ENCODE measurements around the gene MKRN1. TPM values are rescaled to one million over a fixed set of nuclear protein-coding genes. Genes with fewer than 3 reads are reported as not detected.
"Not testable (repeated sequence)": the region's sequence is repeated elsewhere in the genome, so short reads cannot be mapped to it uniquely, and the experiment has no call there.

Gene MKRN1
- total RNA-seq, 1 donor from 2014 or later: 138 TPM

DNA sequence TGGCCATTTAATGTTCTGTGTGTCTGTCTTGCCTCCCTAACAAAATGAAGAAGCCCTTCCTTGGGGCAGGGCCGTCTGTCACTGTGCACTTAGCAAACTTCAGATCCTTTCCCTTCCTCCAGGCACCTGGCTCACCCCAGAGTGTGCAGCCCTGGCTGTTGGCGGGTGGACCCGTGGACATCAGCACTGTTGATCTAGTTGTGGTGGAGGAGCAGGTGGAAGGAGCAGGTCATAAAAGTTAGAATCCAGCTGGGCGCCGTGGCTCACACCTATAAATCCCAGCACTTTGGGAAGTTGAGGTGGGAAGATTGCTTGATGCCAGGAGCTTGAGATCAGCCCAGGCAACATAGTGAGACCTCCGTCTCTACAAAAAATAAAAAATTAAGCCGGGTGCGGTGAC, 62.7 kb downstream of the MKRN1 start:
- no peak for DNase-seq
- TF ChIP-seq, protein P1, sequence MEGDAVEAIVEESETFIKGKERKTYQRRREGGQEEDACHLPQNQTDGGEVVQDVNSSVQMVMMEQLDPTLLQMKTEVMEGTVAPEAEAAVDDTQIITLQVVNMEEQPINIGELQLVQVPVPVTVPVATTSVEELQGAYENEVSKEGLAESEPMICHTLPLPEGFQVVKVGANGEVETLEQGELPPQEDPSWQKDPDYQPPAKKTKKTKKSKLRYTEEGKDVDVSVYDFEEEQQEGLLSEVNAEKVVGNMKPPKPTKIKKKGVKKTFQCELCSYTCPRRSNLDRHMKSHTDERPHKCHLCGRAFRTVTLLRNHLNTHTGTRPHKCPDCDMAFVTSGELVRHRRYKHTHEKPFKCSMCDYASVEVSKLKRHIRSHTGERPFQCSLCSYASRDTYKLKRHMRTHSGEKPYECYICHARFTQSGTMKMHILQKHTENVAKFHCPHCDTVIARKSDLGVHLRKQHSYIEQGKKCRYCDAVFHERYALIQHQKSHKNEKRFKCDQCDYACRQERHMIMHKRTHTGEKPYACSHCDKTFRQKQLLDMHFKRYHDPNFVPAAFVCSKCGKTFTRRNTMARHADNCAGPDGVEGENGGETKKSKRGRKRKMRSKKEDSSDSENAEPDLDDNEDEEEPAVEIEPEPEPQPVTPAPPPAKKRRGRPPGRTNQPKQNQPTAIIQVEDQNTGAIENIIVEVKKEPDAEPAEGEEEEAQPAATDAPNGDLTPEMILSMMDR (IDR thresholded peaks at IDR 0.05; ENCODE audit: partially characterized antibody, unreplicated experiment): no peak
- Mint-ChIP-seq H3K4me1 (ENCODE audit: low read depth, unreplicated experiment) (peaks cover 15% of the 10 kb centered on the region), H3K27me3 (ENCODE audit: unreplicated experiment) (peaks cover 6% of the 10 kb centered on the region), H3K4me3 (ENCODE audit: unreplicated experiment) (no peak overlapping the region), H3K36me3 (ENCODE audit: unreplicated experiment) (no peaks in the 10 kb centered on the region), H3K27ac (ENCODE audit: unreplicated experiment) (no peak overlapping the region), H3K9me3 (ENCODE audit: unreplicated experiment) (peaks cover 5% of the 10 kb centered on the region)

DNA sequence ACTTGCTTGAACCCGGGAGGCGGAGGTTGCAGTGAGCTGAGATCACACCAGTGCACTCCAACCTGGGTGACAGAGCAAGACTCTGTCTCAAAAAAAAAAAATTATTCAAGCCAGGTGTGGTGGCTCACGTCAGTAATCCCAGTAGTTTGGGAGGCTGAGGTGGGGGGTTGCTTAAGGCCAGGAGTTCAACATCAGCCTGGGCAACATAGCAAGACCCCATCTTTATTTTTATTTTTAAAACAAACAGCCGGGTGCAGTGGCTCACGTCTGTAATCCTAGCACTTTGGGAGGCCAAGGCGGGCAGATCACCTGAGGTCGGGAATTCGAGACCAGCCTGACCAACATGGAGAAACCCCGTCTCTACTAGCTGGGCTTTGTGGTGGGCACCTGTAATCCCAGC, 63.5 kb downstream of the MKRN1 start:
- H3K27me3 Mint-ChIP-seq (ENCODE audit: unreplicated experiment); H3K9me3 Mint-ChIP-seq (ENCODE audit: unreplicated experiment); H3K4me3 Mint-ChIP-seq (ENCODE audit: unreplicated experiment); H3K27ac Mint-ChIP-seq (ENCODE audit: unreplicated experiment); H3K36me3 Mint-ChIP-seq (ENCODE audit: unreplicated experiment); DNase-seq: not testable (repeated sequence)
- peaks cover 15% of the 10 kb centered on the region for H3K4me1 Mint-ChIP-seq (ENCODE audit: low read depth, unreplicated experiment)

DNA sequence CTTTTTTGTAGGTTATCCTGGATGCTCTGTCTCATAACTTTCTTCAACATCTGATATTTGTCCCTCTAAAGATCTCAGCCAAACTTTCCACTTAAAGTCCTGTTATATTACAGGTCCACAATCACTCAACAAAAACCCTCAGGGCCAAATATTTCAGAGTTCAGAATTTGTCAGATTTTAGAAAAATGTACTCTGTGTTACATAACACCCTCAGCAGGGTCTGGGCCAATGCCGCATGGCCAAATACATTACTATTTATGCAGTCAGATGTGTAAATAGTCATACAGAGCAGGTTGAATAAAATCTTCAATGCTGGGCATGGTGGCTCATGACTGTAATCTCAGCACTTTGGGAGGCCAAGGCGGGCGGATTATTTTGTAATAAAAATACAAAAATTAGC, 63.9 kb downstream of the MKRN1 start:
- TF ChIP-seq, protein P1 (IDR thresholded peaks at IDR 0.05; ENCODE audit: partially characterized antibody, unreplicated experiment): no peak
- no peaks in the 10 kb centered on the region for H3K36me3 Mint-ChIP-seq (ENCODE audit: unreplicated experiment)
- peaks cover 5% of the 10 kb centered on the region for H3K9me3 Mint-ChIP-seq (ENCODE audit: unreplicated experiment)
- peaks cover 15% of the 10 kb centered on the region for H3K4me1 Mint-ChIP-seq (ENCODE audit: low read depth, unreplicated experiment)
- no peak overlapping the region for H3K27ac Mint-ChIP-seq (ENCODE audit: unreplicated experiment)
- no peak overlapping the region for H3K4me3 Mint-ChIP-seq (ENCODE audit: unreplicated experiment)
- peaks cover 6% of the 10 kb centered on the region for H3K27me3 Mint-ChIP-seq (ENCODE audit: unreplicated experiment)
- DNase-seq: no peak

DNA sequence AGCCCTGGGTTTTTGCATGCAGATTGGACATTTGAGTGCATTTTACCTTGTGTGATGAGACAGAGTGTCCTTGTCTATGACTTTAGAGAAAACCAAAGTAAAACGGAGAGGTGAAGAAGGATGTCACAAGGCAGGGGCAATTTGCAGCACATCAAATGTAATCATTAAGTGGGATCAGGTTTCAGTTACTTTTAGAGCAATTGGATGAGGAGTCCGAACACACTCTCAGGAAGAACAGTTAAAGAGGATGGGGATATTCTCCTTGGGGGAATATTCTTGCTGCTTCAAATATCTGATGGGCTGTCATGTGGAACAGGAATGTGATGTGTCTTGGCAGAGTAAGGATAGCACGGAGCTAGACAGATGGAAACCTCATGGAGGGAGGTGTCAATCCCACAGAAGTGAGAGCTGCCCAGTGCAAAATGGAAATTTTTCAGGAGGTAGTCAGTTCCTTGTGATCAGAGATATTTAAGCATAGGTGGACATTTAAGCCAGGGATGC, 74.7 kb downstream of the MKRN1 start:
- TF ChIP-seq, protein P1 (IDR thresholded peaks at IDR 0.05; ENCODE audit: partially characterized antibody, unreplicated experiment): no peak
- H3K27me3 Mint-ChIP-seq (ENCODE audit: unreplicated experiment): peaks cover 5% of the 10 kb centered on the region
- no peaks in the 10 kb centered on the region for H3K36me3 Mint-ChIP-seq (ENCODE audit: unreplicated experiment)
- peak overlapping the region; percentile 28 for H3K4me3 Mint-ChIP-seq (ENCODE audit: unreplicated experiment)
- peaks cover 8% of the 10 kb centered on the region for H3K4me1 Mint-ChIP-seq (ENCODE audit: low read depth, unreplicated experiment)
- H3K27ac Mint-ChIP-seq (ENCODE audit: unreplicated experiment): no peak overlapping the region
- DNase-seq: no peak
- H3K9me3 Mint-ChIP-seq (ENCODE audit: unreplicated experiment): peaks cover 2% of the 10 kb centered on the region

DNA sequence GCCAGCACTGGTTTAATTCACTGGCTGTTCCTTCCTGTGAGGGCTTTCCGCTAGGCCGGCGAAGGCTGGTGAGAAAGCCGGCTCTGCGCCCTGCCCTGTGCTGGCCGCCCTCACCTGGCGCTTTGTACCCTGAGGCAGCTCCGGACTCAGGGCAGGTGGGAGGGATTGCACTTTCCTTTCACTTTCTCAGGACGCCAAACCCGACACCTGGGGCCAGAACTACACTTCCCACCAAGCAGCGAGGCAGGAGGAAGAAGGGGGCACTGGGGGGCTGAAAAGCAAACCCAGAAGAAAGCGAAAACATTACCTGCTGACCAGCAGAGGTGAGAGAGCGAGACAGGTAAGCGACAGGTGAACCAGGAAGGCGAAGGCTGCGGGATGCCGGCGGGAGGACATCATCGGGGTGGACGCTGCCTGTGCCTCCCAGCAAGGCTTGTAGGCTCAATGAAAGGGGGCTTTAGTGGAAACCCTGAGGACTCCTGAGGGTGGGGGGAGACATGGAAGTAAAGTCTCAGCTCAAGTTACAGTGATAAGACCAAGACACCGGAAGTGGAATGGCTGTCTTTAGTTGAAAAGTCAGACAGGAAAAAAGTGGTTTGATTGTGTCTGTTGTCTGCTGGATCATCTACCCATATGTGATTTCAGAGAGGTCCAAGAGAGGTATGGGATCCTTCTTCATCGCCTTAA, 75.3 kb downstream of the MKRN1 start, which contains the start of gene RAB19:
Gene RAB19 (plus strand): TSS at position 181 of the 687 bp plus-strand sequence. CDS start 3,589 bp downstream, outside the sequence.
- Mint-ChIP-seq H3K4me3 (ENCODE audit: unreplicated experiment) (peak within 1 kb of the TSS; percentile 40), H3K27ac (ENCODE audit: unreplicated experiment) (no peak within 1 kb of the TSS), H3K4me1 (ENCODE audit: low read depth, unreplicated experiment) (peaks cover 8% of the 10 kb centered on the region), H3K9me3 (ENCODE audit: unreplicated experiment) (peaks cover 2% of the 10 kb centered on the region), H3K36me3 (ENCODE audit: unreplicated experiment) (no peaks in the 10 kb centered on the region), H3K27me3 (ENCODE audit: unreplicated experiment) (peaks cover 5% of the 10 kb centered on the region)
- no peak for DNase-seq
- TF ChIP-seq, protein P1 (IDR thresholded peaks at IDR 0.05; ENCODE audit: partially characterized antibody, unreplicated experiment): no peak

Other genes starting within 250 kb of the MKRN1 start
- 84.5 TPM for gene SLC37A3, start 81.0 kb downstream of the MKRN1 start, total RNA-seq (ENCODE audit: unreplicated experiment)
- not detected for gene RAB19, start 75.4 kb downstream of the MKRN1 start, total RNA-seq (ENCODE audit: unreplicated experiment)
- gene DENND2A, start 161.3 kb upstream of the MKRN1 start, total RNA-seq (ENCODE audit: unreplicated experiment): 64.7 TPM
- gene ADCK2, start 193.4 kb upstream of the MKRN1 start, total RNA-seq (ENCODE audit: unreplicated experiment): 9.1 TPM
- 127 TPM for gene NDUFB2, start 217.2 kb upstream of the MKRN1 start, total RNA-seq (ENCODE audit: unreplicated experiment)

Data from glutamatergic neuron (in vitro differentiated cells).